Measurements from ENCODE around the gene PSMG1. TPM values are rescaled to one million over a fixed set of nuclear protein-coding genes. Genes with fewer than 3 reads are reported as not detected.
"Not testable (repeated sequence)": the region's sequence is repeated elsewhere in the genome, so short reads cannot be mapped to it uniquely, and the experiment has no call there.

The PSMG1 gene, protein sequence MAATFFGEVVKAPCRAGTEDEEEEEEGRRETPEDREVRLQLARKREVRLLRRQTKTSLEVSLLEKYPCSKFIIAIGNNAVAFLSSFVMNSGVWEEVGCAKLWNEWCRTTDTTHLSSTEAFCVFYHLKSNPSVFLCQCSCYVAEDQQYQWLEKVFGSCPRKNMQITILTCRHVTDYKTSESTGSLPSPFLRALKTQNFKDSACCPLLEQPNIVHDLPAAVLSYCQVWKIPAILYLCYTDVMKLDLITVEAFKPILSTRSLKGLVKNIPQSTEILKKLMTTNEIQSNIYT
- total RNA-seq = 34.1 and 41.4 TPM in 2 replicates

- peak; percentile 36 for DNase-seq (ENCODE audit: extremely low read depth, low read depth, low spot score)
These were observed at the start of gene PSMG1 for GRCh38 chr21:39183272-39184049. PSMG1 (minus strand) TSS chr21:39183451; CDS start chr21:39183385, 66 bp downstream.

DNA sequence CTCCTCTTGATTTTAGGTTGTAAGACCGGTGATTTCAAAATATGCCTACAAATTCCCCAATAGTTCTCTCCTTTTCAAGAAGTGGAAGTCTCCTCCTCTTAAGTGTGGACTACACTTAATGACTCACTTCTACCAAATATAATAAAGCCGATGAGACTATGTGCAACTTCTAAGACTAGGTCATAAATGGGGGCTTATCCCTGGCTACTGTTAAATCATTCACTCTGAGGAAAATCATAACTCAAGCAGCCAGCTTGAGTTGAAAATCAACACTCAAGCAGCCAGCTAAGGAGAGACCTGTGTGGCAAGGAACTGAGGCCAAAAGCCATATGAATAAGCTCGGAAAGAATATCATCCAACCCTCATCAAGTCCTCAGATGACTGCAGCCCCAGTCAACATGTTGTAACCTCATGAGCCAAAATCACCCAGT lies 49.6 kb upstream of the PSMG1 start:
- DNase-seq (ENCODE audit: extremely low read depth, low read depth, low spot score) = no peak

GRCh38 chr21:39224930-39225329 lies 41.7 kb upstream of the PSMG1 start:
- DNase-seq (ENCODE audit: extremely low read depth, low read depth, low spot score) = no peak

DNA sequence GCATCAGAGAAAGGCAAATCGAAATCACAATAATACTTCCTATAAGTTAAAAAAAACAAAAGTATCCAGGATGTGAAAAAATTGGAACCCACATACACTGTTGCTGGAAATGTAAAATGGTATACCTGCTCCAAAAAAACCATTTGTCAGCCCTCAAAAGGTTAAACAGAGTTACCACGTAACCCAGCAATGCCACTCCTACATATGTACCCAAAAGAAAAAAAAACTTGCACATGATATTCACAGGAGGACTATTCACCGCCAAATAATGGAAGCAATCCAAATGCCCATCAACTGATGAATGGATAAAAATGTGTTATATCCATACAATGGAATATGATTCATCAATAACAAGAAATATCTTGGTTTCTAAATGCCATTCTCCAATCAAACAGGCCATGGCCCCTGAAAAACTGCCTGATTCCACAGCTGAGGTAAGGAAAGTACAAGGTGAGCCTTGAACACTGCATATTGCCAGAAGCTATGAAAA lies 38.8 kb upstream of the PSMG1 start:
- no peak for DNase-seq (ENCODE audit: extremely low read depth, low read depth, low spot score)

DNA sequence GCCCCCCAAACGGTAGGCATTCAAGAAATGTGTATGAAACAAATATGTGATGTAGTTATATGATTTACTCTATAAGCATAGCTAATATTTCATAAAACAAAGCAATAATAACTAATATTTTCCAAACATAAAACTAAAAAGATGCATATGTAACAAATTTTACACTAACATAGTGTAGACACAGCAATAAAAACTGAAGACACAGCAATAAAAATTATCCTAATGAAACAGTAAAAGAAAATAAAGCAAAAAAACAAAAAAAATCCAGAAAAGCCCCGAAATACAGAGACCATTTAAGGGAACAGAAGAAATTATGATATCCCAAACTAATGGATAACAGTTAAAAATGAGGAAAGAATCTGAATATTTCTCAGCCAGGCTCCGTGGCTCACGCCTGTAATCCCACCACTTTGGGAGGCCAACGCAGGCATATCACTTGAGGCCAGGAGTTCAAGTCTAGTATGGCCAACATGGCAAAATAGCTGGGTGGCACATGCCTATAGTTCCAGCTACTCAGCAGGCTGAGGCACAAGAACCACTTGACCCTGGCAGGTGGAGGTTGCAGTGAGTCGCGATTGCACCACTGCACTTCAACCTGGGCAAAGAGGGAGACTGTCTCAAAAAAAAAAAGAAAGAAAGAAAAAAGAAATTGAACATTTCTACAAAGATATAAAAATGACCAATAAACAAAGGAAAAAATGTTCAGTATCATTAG lies 38.2 kb upstream of the PSMG1 start:
- no peak for DNase-seq (ENCODE audit: extremely low read depth, low read depth, low spot score)

DNA sequence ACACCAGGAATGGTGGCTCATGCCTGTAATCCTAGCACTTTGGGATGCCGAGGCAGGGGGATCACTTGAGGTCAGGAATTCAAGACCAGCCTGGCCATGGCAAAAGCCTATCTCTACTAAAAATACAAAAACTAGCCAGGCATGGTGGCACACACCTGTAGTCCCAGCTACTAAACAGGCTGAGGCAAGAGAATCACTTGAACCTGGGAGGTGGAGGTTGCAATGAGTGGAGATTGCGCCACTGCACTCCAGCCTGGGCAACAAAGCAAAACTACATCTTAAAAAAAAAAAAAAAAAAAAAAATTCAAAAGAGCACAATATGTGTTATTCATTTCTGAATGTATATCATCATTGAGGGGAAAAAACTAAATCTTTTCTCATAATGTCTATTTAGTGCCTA lies 37.6 kb upstream of the PSMG1 start:
- DNase-seq (ENCODE audit: extremely low read depth, low read depth, low spot score) = not testable (repeated sequence)

DNA sequence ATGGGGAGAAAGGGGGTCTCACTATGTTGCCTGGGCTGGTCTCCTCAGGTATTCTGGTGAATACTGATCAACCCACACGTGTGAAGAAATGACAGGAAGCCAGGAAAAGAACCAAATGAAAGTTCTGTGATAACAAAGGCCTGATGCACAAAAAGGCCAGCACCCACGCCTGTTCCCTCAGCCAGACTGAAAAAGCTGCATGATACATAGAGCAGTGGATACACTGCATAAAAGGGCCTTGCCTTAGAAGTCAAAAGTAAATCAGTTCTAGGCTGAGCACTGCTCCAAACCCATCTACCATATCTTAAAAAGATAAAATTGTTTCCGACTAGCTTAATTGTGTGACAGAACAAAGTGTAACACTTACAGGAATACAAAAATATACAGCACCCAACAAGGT lies 36.9 kb upstream of the PSMG1 start:
- no peak for DNase-seq (ENCODE audit: extremely low read depth, low read depth, low spot score)

DNA sequence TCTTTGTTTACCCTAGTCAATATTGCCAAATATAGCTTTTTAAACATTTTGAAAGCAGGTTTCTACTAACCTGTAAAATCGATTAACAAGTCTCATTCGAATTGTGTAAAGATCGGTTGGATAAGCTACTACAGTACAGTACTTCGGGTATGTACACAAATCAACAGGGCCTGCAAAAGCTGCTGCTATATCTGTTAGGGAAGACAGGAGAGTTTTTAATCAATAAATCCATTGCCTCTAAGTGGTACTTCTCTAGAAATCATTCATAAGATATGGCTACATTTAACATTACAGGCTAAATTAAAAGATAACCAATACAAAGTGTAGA lies 34.8 kb upstream of the PSMG1 start:
- no peak for DNase-seq (ENCODE audit: extremely low read depth, low read depth, low spot score)

- no peak for DNase-seq (ENCODE audit: extremely low read depth, low read depth, low spot score)
These were observed 34.3 kb upstream of the PSMG1 start for GRCh38 chr21:39217356-39218081.

DNA sequence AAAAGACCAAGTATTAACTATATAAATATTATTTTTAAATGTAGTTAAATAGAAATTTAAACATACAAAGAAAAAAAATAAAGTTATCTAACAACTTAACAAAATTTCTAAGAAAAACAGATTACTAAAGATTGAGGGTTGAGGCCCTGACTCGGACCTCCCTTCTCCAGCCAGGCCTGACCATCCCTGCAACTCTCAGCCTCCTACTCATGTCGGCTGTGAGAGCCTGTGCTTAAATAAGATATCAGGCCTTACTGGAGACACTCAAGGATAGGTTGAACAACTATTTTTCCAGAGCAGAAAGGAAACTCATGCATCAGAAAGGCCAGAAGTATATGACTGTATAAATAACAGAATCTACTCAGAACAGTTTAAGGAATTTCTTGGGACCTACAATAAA lies 33.0 kb upstream of the PSMG1 start:
- no peak for DNase-seq (ENCODE audit: extremely low read depth, low read depth, low spot score)

GRCh38 chr21:39215078-39215477 lies 31.8 kb upstream of the PSMG1 start:
- DNase-seq (ENCODE audit: extremely low read depth, low read depth, low spot score) = no peak

- no peak for DNase-seq (ENCODE audit: extremely low read depth, low read depth, low spot score)
These were observed 26.1 kb upstream of the PSMG1 start for GRCh38 chr21:39209334-39209688.

DNA sequence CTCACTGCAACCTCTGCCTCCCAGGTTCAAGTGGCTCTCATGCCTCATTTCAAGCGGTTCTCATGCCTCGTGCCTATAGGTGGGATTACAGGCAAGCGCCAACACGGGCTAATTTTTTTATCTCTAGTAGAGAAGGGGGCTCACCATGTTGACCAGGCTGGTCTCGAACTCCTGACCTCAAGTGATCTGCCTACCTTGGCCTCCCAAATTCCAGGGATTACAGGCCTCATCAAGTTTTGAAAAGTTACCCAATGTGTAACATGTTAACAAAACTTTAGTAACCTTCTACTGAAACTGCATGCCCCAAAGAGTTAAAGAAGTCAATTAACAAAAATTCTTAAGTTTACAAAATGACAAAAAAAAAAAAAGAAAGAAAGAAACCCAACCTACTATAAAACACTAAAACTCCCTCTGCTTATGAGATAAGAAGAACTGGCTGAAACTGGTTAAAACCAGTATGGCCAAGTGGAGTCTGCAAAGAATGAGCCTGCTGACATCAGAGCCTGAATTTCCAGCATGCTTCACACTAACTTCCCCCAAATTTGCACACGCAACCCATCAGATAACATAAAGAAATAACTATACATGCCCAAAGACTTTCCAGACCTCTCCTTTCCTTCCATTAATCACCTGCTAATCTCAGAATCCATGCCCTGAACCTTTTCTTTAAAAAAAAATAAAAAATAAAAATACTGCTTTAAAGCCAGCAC lies 25.5 kb upstream of the PSMG1 start:
- no peak for DNase-seq (ENCODE audit: extremely low read depth, low read depth, low spot score)

DNA sequence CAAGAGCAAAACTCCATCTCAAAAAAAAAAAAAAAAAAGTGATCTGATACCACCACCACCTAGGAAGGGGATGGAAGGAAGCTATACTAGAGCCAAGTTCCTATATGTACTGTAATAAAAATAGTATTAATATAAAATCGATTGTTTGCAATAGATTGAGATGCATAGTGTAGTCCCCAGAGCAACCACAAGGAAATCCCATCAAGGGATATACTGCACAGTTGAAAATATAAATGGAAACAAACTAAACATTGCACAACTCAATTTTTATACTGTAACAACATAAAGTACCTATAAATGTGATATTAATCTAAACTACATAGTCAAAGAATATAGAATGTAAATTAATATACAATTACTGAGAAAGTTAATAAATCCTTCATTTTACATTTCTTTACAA lies 20.9 kb upstream of the PSMG1 start:
- DNase-seq (ENCODE audit: extremely low read depth, low read depth, low spot score) = no peak

DNA sequence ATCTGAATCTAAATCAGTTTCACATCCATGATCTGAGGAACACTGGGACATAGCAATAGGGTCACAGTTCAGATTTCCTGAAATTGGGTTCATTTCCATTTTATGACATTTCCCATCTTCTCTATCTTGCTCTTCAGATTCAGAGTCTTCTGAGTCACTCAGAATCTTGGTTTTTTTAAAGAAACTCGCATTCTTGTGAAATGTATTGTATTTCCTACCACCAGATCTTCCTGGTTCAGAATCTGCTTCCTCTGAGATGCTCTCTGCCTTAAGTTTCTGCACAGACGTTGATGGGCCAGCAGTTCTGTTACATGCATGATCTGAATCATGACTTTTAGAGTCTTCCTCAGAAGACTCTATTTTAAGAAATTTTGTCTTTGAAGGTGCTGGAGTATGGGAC lies 15.5 kb upstream of the PSMG1 start:
- DNase-seq (ENCODE audit: extremely low read depth, low read depth, low spot score) = no peak

GRCh38 chr21:39197448-39198233 lies 14.4 kb upstream of the PSMG1 start:
- no peak for DNase-seq (ENCODE audit: extremely low read depth, low read depth, low spot score)

DNA sequence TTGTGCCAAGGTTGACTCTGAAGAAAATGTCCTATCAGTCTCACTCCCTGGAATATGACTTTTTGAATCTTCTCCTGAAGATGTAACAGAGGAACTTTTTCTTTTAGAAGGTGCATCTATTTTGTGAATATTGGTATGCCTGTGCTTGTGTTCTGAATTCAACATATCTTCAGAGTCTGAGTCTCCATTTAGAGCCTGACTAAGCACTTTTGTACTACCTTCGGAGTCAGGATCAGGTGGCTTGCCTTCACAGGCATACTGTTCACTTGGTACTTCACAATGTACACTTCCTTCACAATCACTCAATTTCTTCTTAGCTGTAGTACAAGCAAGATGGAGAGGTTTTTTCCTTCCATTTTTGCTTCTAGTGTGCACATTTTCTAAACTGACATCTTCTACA lies 13.6 kb upstream of the PSMG1 start:
- no peak for DNase-seq (ENCODE audit: extremely low read depth, low read depth, low spot score)

GRCh38 chr21:39196310-39196709 lies 13.1 kb upstream of the PSMG1 start:
- no peak for DNase-seq (ENCODE audit: extremely low read depth, low read depth, low spot score)

DNA sequence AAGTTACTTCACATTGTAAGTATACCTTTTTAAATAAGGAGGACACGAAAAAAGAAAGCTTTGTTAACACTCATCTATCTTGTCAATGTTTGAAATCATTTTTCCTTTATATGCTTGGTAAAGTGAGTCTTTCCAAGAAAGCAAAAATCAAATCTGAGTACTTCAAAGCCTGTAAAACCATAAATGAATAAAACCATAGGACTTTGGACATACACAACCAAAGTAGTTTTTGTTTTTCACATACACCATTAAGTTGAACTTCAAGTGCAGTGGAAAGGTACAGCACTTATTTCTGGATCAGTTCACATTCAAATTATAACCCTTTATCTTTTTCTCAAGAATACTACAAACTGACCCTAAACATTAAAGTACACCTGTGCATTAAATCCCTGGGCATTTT lies 10.1 kb upstream of the PSMG1 start:
- no peak for DNase-seq (ENCODE audit: extremely low read depth, low read depth, low spot score)

All from glomerular endothelial cell (primary cell).